ENCODE measurements around the gene CDK14. TPM values are rescaled to one million over a fixed set of nuclear protein-coding genes. Genes with fewer than 3 reads are reported as not detected.

The CDK14 gene
- total and polyA plus RNA-seq, 10 of the 15 experiments (the other 5 are each of a cell fraction or from before 2014, with no cell fraction given) = 6.5 to 61.3 (median 24.2) TPM

- intact Hi-C loops (cut with micrococcal nuclease; ENCODE audit: unreplicated experiment) = no loop called here
- BruUV-seq (replicated peaks) = no TSS peak
- Histone ChIP-seq H2AFZ (ENCODE audit: control insufficient read depth, low read depth, low read length) (no peak overlapping the region), H3K27ac (ENCODE audit: control insufficient read depth, insufficient read depth) (no peak overlapping the region), H3K36me3 (ENCODE audit: control insufficient read depth in 2 of 2, insufficient read depth in 2 of 2, low read length in 1 of 2) (no peaks in the 10 kb centered on the region), H3K4me1 (ENCODE audit: control insufficient read depth, insufficient read depth, low read length) (no peaks in the 10 kb centered on the region), H3K4me3 (no peak overlapping the region), H3K9ac (ENCODE audit: control insufficient read depth, insufficient read depth, low read length) (no peak overlapping the region), H3K79me2 (ENCODE audit: control insufficient read depth, insufficient read depth, low read length) (no peaks in the 10 kb centered on the region), H3K9me3 (replicated peaks; ENCODE audit: control insufficient read depth, insufficient read depth, low read length) (no peaks in the 10 kb centered on the region), H3K4me2 (ENCODE audit: control insufficient read depth, insufficient read depth) (no peak overlapping the region), H4K20me1 (ENCODE audit: control insufficient read depth, insufficient read depth) (no peaks in the 10 kb centered on the region), H3K27me3 (replicated peaks in 1 of 2; ENCODE audit: control insufficient read depth in 2 of 2, insufficient read depth in 2 of 2, low read length in 1 of 2) (no peaks in the 10 kb centered on the region)
- FAIRE-seq (no peak), ATAC-seq (no peak), DNase-seq (ENCODE audit: low read depth, low spot score) (no peak)
- TF ChIP-seq NR2C2 (IDR thresholded peaks at IDR 0.05; ENCODE audit: borderline replicate concordance, control insufficient read depth, insufficient read length, low read depth) (no peak), NFIC (IDR thresholded peaks at IDR 0.05; ENCODE audit: low read depth, low read length) (no peak), USF2 (IDR thresholded peaks at IDR 0.05; ENCODE audit: borderline replicate concordance, low read depth, low read length) (no peak), SRF (IDR thresholded peaks at IDR 0.05; ENCODE audit: low read depth in 2 of 2, low read length in 2 of 2) (no peak), KDM1A (IDR thresholded peaks at IDR 0.05; ENCODE audit: borderline replicate concordance) (no peak), MEF2A (IDR thresholded peaks at IDR 0.05; ENCODE audit: insufficient read depth, low read depth, low read length) (no peak), CBX5 (IDR thresholded peaks at IDR 0.05; ENCODE audit: low read depth) (no peak)
- TF ChIP-seq, protein P1, sequence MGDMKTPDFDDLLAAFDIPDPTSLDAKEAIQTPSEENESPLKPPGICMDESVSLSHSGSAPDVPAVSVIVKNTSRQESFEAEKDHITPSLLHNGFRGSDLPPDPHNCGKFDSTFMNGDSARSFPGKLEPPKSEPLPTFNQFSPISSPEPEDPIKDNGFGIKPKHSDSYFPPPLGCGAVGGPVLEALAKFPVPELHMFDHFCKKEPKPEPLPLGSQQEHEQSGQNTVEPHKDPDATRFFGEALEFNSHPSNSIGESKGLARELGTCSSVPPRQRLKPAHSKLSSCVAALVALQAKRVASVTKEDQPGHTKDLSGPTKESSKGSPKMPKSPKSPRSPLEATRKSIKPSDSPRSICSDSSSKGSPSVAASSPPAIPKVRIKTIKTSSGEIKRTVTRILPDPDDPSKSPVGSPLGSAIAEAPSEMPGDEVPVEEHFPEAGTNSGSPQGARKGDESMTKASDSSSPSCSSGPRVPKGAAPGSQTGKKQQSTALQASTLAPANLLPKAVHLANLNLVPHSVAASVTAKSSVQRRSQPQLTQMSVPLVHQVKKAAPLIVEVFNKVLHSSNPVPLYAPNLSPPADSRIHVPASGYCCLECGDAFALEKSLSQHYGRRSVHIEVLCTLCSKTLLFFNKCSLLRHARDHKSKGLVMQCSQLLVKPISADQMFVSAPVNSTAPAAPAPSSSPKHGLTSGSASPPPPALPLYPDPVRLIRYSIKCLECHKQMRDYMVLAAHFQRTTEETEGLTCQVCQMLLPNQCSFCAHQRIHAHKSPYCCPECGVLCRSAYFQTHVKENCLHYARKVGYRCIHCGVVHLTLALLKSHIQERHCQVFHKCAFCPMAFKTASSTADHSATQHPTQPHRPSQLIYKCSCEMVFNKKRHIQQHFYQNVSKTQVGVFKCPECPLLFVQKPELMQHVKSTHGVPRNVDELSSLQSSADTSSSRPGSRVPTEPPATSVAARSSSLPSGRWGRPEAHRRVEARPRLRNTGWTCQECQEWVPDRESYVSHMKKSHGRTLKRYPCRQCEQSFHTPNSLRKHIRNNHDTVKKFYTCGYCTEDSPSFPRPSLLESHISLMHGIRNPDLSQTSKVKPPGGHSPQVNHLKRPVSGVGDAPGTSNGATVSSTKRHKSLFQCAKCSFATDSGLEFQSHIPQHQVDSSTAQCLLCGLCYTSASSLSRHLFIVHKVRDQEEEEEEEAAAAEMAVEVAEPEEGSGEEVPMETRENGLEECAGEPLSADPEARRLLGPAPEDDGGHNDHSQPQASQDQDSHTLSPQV (IDR thresholded peaks at IDR 0.05) = no peak
- ChIA-PET POLR2A (no interaction called here), CTCF (interaction anchor here (0.6 to 1.0 kb wide), 2 partner anchors 13 to 581 kb away, joined by 3 read pairs; no protein-coding TSS in a partner anchor), SMC1A (ENCODE audit: uncharacterized antibody, unreplicated experiment) (interaction anchor here (0.9 to 1.4 kb wide), 3 partner anchors 11 to 139 kb away, joined by 3 to 5 read pairs (median 4); no protein-coding TSS in a partner anchor), RAD21 (ENCODE audit: unreplicated experiment) (no interaction called here)
- in situ Hi-C loops (cut with MboI) = no loop called here
- 45% methylated on average over 2 of the region's 2 CpGs for WGBS (ENCODE audit: insufficient coverage, insufficient replicate concordance, low lambda C conversion rate, missing lambda C conversion rate)
These were observed 632.9 kb downstream of the CDK14 start for GRCh38 chr7:91228927-91229558.

Data from GM12878 (cell line).